HG02840 (cell line): ENCODE measurements around the gene NHSL2.
"Not testable (repeated sequence)": the region's sequence is repeated elsewhere in the genome, so short reads cannot be mapped to it uniquely, and the experiment has no call there.

Experiments used
- ATAC-seq: cut with Tn5 transposase; IDR thresholded peaks from one replicate; pipeline ENCODE4 v1.9.1; 2021; ENCODE audit warnings: mild to moderate bottlenecking, moderate library complexity, moderate number of reproducible peaks; ENCODE audit not compliant: unreplicated experiment, low FRiP score

Gene NHSL2

GRCh38 chrX:71922686-71923085, 12.0 kb downstream of the NHSL2 start:
- no peak for ATAC-seq

DNA sequence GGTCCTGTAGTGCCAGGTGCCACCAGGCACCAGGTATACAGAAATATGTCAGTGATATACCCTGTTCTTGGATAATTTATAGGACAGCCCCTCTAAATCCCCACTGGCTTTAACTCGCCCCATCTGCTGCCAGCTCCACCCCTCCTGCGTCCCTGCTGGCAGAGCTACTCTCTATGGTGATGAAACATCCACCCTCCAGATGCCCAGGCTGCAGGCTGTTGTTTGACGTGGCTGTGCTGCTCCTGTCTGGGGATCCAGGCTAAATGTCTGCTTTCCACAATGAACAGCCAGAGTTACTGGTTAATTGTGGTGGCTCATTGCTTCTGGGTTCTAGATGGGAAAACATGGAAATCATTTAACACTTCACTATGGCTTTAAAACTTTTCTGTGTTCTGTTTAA, 12.9 kb downstream of the NHSL2 start:
- no peak for ATAC-seq

GRCh38 chrX:71927040-71927439, 16.4 kb downstream of the NHSL2 start:
- no peak for ATAC-seq

- no peak for ATAC-seq
Observed at GRCh38 chrX:71928856-71929255, 18.2 kb downstream of the NHSL2 start.

DNA sequence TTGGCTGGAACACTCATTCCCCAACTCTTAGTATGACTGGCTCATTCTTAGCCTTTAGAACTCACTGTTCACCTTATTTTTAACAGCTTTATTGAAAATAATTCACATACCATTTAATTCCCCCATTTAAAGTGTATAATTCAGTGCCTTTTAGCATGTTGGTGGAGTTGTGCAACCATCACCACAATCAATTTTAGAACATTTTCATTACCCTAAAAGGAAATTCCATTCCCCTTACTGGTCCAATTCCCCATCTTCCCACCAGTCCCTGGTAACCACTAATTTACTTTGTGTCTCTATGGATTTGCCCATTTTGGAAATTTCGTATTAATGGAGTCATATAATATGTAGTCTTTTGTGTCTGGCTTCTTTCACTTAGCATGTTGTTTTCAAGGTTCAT, 19.7 kb downstream of the NHSL2 start:
- ATAC-seq, result no peak

GRCh38 chrX:71935476-71935875, 24.8 kb downstream of the NHSL2 start:
- ATAC-seq, result no peak

DNA sequence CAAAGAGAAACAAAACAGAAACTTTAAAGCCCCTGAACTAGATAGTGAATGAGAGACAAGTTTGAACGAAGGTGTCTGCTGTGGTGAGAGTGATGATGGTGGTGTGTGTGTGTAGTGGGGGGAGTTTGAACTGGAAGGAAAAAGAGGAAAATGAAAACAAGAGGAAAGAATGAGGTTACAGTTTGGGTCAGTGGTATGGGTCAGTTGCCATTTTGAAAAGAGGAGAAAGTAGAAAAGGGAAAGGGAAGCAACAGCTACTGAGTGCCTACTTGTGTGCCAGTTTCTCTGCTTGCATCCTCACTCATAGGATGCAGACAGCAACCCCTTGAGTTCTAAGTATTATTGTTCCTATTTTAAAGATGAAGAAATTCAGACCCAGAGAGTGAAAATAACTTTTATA, 26.0 kb downstream of the NHSL2 start:
- no peak for ATAC-seq

DNA sequence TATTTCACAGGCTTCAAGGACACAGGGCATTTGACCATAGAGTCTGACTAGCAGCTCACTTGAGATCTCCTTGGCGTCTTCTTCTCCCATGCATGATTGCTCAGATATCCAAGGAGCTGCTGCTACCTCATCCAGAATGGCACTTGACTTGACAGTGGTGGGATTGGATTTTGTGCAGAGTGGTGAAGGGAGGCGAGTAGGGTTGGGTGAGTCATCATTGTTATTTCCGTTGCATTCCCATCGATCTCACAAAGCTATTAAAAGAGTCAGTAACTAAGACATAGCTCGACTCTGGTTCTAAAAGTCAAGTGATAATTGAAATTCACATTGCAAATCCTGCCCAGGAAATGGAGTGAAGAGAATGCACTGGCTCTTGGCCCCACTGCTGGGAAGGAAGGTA, 27.7 kb downstream of the NHSL2 start:
- no peak for ATAC-seq

DNA sequence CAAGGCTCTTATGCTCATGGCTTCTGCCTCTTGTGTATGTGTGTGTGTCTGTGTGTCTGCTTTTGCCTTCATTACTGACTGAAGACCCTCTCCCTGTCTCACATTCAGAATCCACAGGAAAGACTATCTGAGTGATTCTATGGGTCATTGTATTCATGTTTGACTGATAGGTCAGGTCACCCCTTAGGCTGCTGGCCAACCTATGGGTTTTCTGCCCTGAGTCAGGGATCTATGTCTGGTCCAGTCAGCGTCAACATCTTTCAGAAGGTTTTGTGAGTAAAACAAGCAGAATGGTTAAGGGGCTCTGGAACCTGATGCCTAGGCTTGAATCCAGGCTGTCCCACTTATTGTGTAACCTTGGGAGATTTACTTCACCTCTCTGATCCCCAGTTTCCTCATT, 30.5 kb downstream of the NHSL2 start:
- no peak for ATAC-seq

GRCh38 chrX:71941776-71942175, 31.1 kb downstream of the NHSL2 start:
- no peak for ATAC-seq

DNA sequence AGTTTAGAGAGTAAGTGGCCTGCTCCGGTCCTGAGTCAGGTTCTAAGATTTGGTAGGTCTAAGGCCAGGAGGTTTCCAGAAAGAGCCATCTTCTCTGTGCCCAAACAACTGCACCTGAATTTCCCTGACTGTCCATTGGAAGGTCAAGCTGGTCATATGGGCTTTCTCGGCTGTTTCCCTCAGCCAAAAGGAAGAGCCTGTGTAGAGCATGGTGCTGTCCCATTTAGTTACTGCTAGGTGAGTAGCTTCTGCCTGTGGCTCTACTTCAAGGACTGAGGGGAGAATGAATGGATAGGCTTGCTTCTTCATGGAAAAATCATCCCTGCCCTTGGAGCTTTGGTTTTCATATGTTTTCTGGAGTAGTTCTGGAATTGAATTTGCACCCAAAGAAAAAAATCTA, 33.7 kb downstream of the NHSL2 start:
- ATAC-seq, result no peak

GRCh38 chrX:71945237-71945805, 34.7 kb downstream of the NHSL2 start:
- no peak for ATAC-seq

DNA sequence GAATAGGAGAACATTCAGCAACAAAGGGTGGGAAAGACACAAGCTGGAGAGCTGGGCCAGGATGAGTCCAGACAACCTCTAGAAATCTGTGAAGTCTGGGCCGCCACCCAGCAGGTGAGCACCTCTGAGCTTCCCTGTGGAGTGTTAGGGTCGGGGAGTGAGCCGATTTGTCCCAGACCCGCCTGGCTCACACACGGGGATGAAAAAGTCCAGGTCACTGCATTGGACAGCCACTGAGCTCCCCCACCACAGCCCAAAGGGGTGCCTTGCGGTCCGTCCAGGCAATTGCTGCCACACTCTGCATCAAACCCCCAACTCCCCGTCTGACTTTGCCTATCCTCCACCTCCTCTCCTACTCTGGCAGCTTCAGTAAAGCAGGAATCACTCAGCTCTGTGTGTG, 38.7 kb downstream of the NHSL2 start:
- ATAC-seq, result no peak

DNA sequence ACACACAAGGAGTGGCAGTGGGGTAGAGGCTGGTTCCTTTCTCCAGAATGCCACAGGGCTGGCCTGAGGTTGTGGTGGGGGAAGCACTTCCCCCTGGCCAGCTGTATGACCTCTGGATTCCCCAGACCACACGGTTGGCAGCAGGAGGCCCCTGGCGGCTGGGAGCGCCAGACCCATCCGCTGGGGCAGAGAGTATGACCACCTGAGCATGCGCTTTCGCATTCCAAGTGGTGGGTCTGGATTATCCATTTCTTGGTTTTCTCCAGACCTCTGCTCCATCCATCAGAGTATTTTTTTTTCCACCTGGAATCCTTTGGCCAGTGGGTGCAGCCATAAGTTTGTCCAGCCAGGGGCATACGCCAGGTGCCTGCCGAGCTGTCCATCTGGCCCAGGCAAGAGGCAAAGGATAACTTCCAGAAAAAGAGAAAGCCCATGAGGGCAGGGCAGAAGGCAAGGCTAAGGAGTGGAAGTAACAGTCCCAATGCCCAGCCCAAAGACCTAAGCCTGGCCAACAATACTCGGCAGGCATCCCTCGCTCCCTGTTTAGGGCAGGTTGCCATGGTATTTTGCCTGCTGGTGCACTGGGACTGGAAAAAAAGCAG, 39.3 kb downstream of the NHSL2 start:
- no peak for ATAC-seq

DNA sequence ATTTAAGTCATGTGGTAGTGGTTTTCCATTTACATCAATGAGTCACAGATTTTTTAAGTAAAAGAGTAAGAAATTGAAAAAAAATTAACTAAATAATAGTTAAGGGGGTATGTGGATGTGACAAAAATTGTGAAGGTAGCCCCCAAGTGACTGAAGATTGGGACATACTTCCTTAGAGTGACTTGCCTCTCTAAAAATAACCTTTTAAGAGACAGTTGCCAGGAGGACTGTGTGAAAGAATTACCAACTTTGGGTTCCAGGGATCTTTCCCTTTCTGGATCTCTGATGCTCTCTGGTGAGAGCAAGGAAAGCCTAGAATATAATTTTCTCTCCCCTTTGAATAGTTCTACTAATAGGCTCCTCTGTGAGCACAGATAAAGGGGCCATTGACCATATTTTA, 42.7 kb downstream of the NHSL2 start:
- ATAC-seq, result no peak

DNA sequence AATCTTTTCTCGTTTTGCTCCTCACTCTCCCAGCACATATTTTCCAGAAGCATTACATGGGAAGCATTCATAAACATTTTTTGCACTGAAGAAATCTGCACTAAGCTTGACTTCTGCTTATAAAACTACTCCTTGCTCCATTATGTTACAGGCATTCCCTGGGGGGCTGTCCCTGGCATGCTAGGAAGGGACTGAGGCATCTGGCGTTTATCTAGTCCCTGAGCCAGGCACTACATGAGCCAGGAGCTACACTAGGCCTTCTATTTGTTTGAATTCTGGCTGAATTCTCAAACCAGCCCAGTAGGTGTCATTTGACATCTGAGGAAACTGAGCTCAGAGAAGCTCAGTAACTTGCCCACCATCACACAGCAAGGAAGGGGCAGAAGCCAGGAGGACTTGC, 43.3 kb downstream of the NHSL2 start:
- no peak for ATAC-seq

DNA sequence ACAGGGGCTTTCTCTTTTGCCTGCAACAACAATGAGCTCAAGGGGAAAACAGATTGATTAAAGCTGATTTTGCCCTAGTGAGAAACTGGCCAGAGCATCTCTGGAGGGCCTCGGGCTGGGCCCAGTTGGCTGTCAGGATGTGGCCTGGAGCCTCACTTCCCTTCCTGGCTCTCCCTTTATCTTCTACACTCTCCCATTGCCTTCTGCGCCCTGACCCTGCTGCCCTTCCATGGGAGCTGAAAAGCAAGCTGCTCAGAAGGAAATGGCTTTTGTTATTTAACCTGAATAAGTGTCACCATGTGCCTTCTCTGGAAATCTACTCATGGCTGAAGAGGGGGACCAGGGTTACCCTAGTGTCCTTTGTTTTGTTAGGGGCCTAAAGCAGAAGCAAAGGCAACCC, 43.8 kb downstream of the NHSL2 start:
- no peak for ATAC-seq

DNA sequence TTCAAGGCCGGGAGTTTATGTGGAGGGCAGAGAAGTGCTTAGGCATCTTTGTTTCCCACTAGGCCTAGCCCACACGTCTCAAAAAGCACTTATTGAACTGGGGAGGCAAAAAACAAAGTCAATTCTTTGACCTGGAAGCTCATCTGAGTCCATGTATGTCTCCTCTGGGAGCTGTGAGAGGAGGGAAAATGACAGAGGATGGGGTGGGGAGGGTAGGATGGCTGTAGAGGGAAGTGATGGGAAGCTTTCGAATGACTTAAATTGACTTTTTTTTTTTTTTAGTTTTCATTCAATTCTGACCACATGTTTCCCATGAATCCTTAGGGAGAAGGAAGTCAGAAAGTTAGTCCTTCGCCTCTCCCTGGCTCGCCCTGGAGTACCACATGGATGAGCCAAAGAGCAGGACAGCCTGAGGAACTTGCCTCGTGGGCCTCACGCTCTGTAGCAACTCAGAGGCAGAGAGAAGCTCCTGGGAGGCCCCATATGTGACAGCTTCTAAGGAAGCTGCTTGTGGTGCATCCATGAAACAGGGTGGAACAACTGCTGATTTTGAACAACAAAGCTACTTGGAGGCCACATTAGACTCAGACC, 45.0 kb downstream of the NHSL2 start:
- no peak for ATAC-seq

DNA sequence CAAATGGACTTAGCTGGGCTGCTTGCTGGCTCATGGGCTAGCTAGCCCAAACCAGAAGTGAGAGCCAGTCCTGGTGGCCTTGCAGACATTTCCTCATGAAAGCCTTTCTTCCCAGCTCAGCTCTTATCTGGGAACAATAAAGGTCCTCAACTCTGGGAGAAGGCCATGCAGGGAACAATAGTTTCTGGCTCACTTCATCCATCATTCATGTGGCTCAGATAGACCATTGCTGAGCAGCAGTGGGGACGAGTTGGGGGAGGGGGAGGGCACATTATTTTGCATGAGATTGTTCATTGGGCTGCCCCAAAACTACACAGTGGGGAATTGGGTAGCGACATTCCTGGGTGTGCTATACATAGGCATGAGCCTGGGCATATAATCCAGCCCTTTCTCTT, 47.6 kb downstream of the NHSL2 start:
- ATAC-seq, result no peak

DNA sequence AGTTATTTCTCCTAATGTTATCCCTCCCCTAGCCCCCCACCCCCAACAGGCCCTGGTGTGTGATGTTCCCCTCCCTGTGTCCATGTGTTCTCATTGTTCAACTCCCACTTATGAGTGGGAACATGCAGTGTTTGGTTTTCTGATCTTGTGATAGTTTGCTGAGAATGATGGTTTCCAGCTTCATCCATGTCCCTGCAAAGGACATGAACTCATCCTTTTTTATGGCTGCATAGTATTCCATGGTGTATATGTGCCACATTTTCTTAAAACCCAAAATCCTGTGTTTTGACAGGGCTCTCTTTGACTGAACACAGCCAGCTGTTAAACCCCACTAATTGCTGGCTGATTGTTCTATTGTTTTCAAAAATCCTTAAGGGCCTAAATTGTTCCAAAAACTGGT, 53.5 kb downstream of the NHSL2 start:
- ATAC-seq, result not testable (repeated sequence)

GRCh38 chrX:71974916-71975315, 64.3 kb downstream of the NHSL2 start:
- no peak for ATAC-seq

DNA sequence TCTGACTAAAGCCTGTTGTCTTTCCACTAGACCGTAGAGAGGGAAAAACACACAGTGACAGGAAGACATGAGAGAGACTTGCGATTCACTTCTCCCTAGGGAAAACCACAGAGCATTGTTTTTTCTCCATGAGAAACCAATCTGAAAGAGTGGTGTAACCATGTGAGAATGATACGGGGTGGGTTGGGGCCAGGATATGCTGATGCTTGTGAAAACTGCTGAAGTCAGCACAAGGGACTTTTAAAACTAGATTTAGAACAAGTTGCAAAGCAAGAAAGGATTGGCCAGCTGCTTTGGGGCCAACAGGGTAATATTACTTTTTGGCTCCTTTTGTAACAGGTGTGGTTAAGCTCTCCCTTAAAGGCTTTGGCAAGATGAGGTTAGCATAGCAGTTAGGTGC, 66.1 kb downstream of the NHSL2 start:
- ATAC-seq, result no peak
